ENCODE measurements around the gene CDC42BPA. TPM values are rescaled to one million over a fixed set of nuclear protein-coding genes. Genes with fewer than 3 reads are reported as not detected.

CDC42BPA gene
- total and polyA plus RNA-seq, 2 of the 13 experiments (the other 11 are each of a cell fraction or from before 2014, with no cell fraction given), result 6.5 to 16.0 TPM

GRCh38 chr1:227298512-227299240 lies 19.6 kb downstream of the CDC42BPA start:
- CTCF ChIA-PET (ENCODE audit: low intra/inter-chr PET ratio, low total read pairs), result no interaction called here
- H3K27ac ChIP-seq (ENCODE audit: extremely low read length, insufficient read depth, low read length), result no peak overlapping the region
- in situ Hi-C loops (cut with HindIII; ENCODE audit: extremely low pct_ligation_motif_present, low pct_unique_long_range_greater_than_20kb), result no loop called here

More at GRCh38 chr1:227298512-227299240, 19.6 kb downstream of the CDC42BPA start:
- H3K4me1 ChIP-seq (ENCODE audit: insufficient read depth, low read length), result 0 out of 2 replicates have a peak, but pooled peaks cover 13% of the 10 kb centered on the region
- TF ChIP-seq DPF2 (CRISPR knock-in tag; IDR thresholded peaks at IDR 0.05; ENCODE audit: borderline replicate concordance, low read depth) (no peak), MXD3 (CRISPR knock-in tag; IDR thresholded peaks at IDR 0.05) (no peak), ZNF781 (CRISPR knock-in tag; IDR thresholded peaks at IDR 0.05; ENCODE audit: borderline replicate concordance, not compliant biosample characterization) (no peak), ZFP36L2 (CRISPR knock-in tag; IDR thresholded peaks at IDR 0.05) (no peak), KLF16 (CRISPR knock-in tag; IDR thresholded peaks at IDR 0.05) (no peak), HOXA9 (CRISPR knock-in tag; IDR thresholded peaks at IDR 0.05; ENCODE audit: borderline replicate concordance) (no peak), PHF21A (CRISPR knock-in tag; IDR thresholded peaks at IDR 0.05) (no peak), ZFYVE20 (CRISPR knock-in tag; IDR thresholded peaks at IDR 0.05; ENCODE audit: borderline replicate concordance, low read depth) (no peak), CHD4 (IDR thresholded peaks at IDR 0.05; ENCODE audit: borderline replicate concordance, low read length) (no peak), ZFAT (CRISPR knock-in tag; conservative IDR thresholded peaks at IDR 0.05) (no peak), NR2F2 (IDR thresholded peaks at IDR 0.05; ENCODE audit: borderline replicate concordance, low read depth) (no peak), ZNF790 (CRISPR knock-in tag; IDR thresholded peaks at IDR 0.05; ENCODE audit: borderline replicate concordance) (no peak), ZNF678 (CRISPR knock-in tag; IDR thresholded peaks at IDR 0.05) (no peak)
- TF ChIP-seq, protein P1, sequence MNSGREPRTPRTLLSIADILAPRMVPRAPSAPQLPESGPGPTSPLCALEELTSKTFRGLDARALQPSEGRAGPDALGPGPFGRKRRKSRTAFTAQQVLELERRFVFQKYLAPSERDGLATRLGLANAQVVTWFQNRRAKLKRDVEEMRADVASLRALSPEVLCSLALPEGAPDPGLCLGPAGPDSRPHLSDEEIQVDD (CRISPR knock-in tag; IDR thresholded peaks at IDR 0.05; ENCODE audit: borderline replicate concordance), result no peak
- TF ChIP-seq, protein P2, sequence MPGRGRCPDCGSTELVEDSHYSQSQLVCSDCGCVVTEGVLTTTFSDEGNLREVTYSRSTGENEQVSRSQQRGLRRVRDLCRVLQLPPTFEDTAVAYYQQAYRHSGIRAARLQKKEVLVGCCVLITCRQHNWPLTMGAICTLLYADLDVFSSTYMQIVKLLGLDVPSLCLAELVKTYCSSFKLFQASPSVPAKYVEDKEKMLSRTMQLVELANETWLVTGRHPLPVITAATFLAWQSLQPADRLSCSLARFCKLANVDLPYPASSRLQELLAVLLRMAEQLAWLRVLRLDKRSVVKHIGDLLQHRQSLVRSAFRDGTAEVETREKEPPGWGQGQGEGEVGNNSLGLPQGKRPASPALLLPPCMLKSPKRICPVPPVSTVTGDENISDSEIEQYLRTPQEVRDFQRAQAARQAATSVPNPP (CRISPR knock-in tag; IDR thresholded peaks at IDR 0.05), result no peak
- TF ChIP-seq, protein P3, sequence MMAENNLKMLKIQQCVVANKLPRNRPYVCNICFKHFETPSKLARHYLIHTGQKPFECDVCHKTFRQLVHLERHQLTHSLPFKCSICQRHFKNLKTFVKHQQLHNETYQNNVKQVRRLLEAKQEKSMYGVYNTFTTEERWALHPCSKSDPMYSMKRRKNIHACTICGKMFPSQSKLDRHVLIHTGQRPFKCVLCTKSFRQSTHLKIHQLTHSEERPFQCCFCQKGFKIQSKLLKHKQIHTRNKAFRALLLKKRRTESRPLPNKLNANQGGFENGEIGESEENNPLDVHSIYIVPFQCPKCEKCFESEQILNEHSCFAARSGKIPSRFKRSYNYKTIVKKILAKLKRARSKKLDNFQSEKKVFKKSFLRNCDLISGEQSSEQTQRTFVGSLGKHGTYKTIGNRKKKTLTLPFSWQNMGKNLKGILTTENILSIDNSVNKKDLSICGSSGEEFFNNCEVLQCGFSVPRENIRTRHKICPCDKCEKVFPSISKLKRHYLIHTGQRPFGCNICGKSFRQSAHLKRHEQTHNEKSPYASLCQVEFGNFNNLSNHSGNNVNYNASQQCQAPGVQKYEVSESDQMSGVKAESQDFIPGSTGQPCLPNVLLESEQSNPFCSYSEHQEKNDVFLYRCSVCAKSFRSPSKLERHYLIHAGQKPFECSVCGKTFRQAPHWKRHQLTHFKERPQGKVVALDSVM (CRISPR knock-in tag; IDR thresholded peaks at IDR 0.05), result no peak
- DNase-seq (ENCODE audit: low spot score), result no peak
- H3K9ac ChIP-seq (ENCODE audit: insufficient read depth, low read depth, low read length), result no peak overlapping the region
- intact Hi-C loops (cut with micrococcal nuclease; ENCODE audit: unreplicated experiment), result no loop called here
- no peak overlapping the region for H3K4me2 ChIP-seq (ENCODE audit: low read depth, low read length)
- FAIRE-seq, result no peak
- no peak for ATAC-seq
- no peaks in the 10 kb centered on the region for H4K20me1 ChIP-seq (ENCODE audit: insufficient read depth, low read length)
- no peak overlapping the region for H2AFZ ChIP-seq (ENCODE audit: low read length)
- POLR2A ChIA-PET, result no interaction called here
- no peaks in the 10 kb centered on the region for H3K27me3 ChIP-seq (ENCODE audit: control insufficient read depth in 1 of 2, insufficient read depth in 2 of 2, low read length in 2 of 2)
- H3K79me2 ChIP-seq (ENCODE audit: insufficient read depth, low read length), result peaks cover 22% of the 10 kb centered on the region
- BruUV-seq (replicated peaks), result no TSS peak
- 92% methylated on average over 3 of the region's 3 CpGs for WGBS (ENCODE audit: low lambda C conversion rate)
- no peaks in the 10 kb centered on the region for H3K9me3 ChIP-seq (ENCODE audit: low read length)
- no peaks in the 10 kb centered on the region for H3K36me3 ChIP-seq (replicated peaks in 1 of 2; ENCODE audit: control insufficient read depth in 1 of 2, insufficient read depth in 2 of 2, low read length in 2 of 2)
- no peak overlapping the region for H3K4me3 ChIP-seq (replicated peaks in 1 of 3; ENCODE audit: insufficient read depth in 1 of 3, low read depth in 2 of 3, low read length in 3 of 3)
